Erythroblast (primary cell): ENCODE results near the gene NUDT3.

Experiments used
- GATA1 ChIP-seq: IDR thresholded peaks from 2 replicates; pipeline ENCODE4 v1.6.1; 2011; ENCODE audit warnings: low read depth, mild to moderate bottlenecking, control low read depth, low read length, moderate library complexity
- POLR2A ChIP-seq: IDR thresholded peaks from 2 replicates; pipeline ENCODE4 v1.6.1; 2011; ENCODE audit warnings: mild to moderate bottlenecking, low read length

GRCh38 chr6:34273242-34273805 lies 119.1 kb downstream of the NUDT3 start:
- TF ChIP-seq POLR2A (no peak), GATA1 (peak; percentile 22)
